Left colon (tissue), 2 donors: ENCODE results near the gene YEATS2. TPM values are rescaled to one million over a fixed set of nuclear protein-coding genes. Genes with fewer than 3 reads are reported as not detected.
"Not testable (repeated sequence)": the region's sequence is repeated elsewhere in the genome, so short reads cannot be mapped to it uniquely, and the experiment has no call there.

Source experiments
- ATAC-seq: fragments of 200-7000 bp; cut with Tn5 transposase; one replicate; pipeline ENCODE4 v1.9.1; 2020; ENCODE audit warnings: mild to moderate bottlenecking, moderate library complexity
- DNase-seq, 2 donors: peaks; one replicate each; pipeline ENCODE4 v3.0.0-alpha.2; 2020
- intact Hi-C, 2 donors: fragments of 100-400 bp; cut with DNase I in 1 of 2; cut with micrococcal nuclease in 1 of 2; formaldehyde crosslinking; loops; one replicate each; pipeline versions ENCODE4 v1.11.2 to v1.14.0; 2022; cut with DNase I, micrococcal nuclease
- total RNA-seq, 2 donors: library from RNA; stranded (reverse); fragmentation: NEBNext Ultra II Directional; extraction: Animal tissue kit (Norgen Biotek cat#: 25700); gene quantifications; one replicate each; pipeline ENCODE4 v1.2.1, GENCODE V29; 2021
- donor health status: DM: no; HTN: no; CAD: no.
- donor health status: DM: yes; HTN: yes; CAD: no.

YEATS2 gene
- total RNA-seq, 2 donors from 2014 or later: 14.1 to 15.0 TPM

GRCh38 chr3:183703892-183704291 is 6.3 kb downstream of the YEATS2 start:
- intact Hi-C loops, DNase-seq, ATAC-seq: not testable (repeated sequence)

DNA sequence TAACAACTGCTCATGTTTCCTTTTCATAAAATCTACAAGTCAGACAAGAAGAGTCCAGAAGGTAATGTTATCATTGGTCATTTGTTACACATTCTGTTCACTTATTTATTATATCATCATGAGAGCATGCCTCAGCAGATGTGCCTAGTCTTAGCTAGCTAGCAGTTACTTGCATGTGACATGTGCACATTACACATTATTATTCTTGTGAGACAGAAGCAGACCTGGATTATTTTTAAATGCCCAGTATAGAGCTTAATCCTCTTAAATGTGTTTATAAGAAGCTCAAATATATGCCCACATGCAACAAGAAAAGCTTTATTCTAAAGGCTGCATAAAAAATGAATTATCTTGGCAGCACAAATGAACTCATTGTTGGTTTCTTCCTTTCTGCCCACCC is 12.6 kb downstream of the YEATS2 start:
- DNase-seq (no peak), ATAC-seq (no peak)
- intact Hi-C loops: no loop called here

DNA sequence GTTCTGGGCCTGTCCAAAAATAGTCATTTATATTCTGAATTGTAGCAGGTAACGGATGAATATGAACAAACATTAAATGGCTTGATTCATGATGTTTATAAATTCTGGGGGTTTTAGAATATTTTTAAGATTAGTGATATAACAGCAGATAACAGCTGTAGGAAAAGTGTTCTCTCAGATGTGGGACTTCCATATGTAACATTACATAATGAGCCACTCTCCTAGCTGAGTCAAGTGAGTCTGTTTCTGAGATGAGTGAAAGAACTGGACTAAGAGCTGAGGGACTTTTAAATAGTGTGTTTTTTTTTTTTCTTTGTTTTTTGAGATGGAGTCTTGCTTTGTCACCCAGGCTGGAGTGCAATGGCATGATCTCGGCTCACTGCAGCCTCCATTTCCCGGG is 13.9 kb downstream of the YEATS2 start:
- DNase-seq: no peak
- no peak for ATAC-seq
- intact Hi-C loops: no loop called here

DNA sequence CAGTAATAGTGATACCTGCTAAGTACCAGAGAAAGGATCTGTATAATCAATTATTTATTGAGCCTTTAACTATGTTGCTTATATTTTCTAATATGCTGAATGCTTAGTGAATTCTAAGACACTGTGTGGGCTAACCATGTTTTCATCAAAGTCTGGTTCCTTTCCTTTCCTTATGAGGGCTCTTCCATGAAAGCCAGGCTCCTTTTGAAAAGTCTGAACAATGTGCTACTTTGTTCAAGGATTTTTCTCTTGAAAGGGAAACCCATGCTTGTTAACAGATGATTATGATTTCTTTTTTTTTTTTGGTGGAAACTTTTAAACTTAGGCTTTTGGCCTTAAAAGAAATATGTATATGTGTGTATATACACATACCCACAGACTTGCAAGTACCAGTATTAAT is 17.0 kb downstream of the YEATS2 start:
- no peak for DNase-seq
- no peak for ATAC-seq
- intact Hi-C loops: no loop called here

- ATAC-seq: no peak
- intact Hi-C loops: no loop called here
- no peak for DNase-seq
Observed at GRCh38 chr3:183718012-183718411, 20.4 kb downstream of the YEATS2 start.

- intact Hi-C loops: no loop called here
- ATAC-seq (no peak), DNase-seq (no peak)
Observed at GRCh38 chr3:183725387-183725786, 27.8 kb downstream of the YEATS2 start.

GRCh38 chr3:183728204-183728603 is 30.6 kb downstream of the YEATS2 start:
- ATAC-seq (no peak), DNase-seq (no peak)
- intact Hi-C loops: no loop called here

- intact Hi-C loops: no loop called here
- DNase-seq (no peak), ATAC-seq (no peak)
Observed at GRCh38 chr3:183730361-183730760, 32.8 kb downstream of the YEATS2 start.

- intact Hi-C loops: no loop called here
- DNase-seq (peak in 1 of 2 donors; percentile 12), ATAC-seq (peak; percentile 98)
Observed at GRCh38 chr3:183731611-183732010, 34.0 kb downstream of the YEATS2 start.

DNA sequence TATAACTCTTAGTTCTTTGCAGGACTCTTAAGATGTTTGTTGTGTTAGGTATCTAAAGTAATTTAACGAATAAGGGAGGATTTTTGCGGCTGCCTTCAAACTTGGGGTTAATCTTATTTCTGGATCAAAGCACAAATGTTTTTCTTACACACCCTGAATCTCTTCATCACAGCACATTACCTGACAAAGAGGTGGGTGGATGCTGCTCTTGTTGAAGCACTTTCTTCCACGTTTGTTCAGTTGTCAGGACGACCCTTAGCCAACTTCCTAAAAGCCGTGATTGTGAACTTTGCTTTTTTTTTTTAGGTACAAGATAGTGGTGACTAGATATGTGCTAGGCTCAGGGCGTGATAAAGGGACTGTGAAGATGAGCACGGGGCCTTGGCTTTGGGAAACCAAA is 36.0 kb downstream of the YEATS2 start:
- ATAC-seq (no peak), DNase-seq (no peak)
- intact Hi-C loops: no loop called here

- DNase-seq (no peak), ATAC-seq (no peak)
- intact Hi-C loops: no loop called here
Observed at GRCh38 chr3:183734750-183735494, 37.3 kb downstream of the YEATS2 start.

- ATAC-seq (no peak), DNase-seq (no peak)
- intact Hi-C loops: no loop called here
Observed at GRCh38 chr3:183737116-183737515, 39.5 kb downstream of the YEATS2 start.

GRCh38 chr3:183740154-183740553 is 42.6 kb downstream of the YEATS2 start:
- ATAC-seq, intact Hi-C loops, DNase-seq: not testable (repeated sequence)

GRCh38 chr3:183743231-183743630 is 45.6 kb downstream of the YEATS2 start:
- no peak for DNase-seq
- intact Hi-C loops: no loop called here
- ATAC-seq: no peak

DNA sequence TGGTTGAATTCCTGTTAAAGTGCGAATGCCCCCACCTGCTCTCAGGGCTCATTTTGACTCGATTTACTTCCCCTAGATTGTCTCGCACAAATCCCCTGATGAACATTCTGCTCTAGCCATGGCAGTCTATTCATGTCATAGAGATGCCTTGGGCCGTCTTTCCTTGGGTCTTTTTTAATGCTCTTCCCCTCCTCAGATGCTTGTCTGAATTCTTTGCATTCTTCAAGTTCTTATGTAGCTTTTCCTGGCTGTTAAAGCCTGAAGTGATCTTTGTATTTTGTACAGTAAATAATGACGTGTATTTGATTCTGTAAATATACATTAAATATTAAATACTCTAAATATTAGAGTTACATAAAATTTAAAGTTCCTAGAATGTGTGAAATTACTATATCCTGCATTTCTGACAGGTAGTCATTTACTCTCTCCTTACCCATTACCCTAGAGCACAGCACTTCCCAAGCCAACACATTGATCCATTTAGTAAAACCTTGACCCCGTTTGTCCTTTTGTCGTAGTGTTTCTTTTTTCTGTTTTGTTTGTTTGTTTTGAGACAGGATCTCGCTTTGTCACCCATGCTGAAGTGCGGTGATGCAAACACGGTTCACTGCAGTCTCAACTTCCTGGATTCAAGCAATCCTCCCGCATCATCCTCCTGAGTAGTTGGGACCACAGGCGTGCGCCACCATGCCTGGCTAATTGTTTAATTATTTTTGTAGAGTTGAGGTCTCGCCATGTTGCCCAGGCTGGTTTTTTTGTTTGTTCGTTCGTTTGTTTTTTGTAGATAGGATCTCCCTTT is 47.9 kb downstream of the YEATS2 start:
- ATAC-seq: no peak
- intact Hi-C loops: no loop called here
- no peak for DNase-seq

DNA sequence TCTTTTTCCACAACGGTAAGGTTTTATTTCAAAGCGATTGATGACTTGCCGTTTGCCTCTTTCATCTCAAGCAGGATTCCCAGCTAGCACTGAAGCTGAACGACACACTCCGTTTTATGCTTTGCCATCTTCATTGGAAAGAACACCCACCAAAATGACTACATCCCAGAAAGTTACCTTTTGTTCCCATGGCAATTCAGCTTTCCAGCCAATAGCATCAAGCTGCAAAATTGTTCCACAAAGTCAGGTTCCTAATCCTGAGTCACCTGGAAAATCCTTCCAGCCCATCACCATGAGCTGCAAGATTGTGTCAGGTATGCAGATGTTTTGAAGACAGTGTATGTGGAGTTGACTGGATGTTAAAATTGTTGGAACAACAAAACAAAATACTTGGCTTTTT is 56.5 kb downstream of the YEATS2 start:
- DNase-seq (no peak), ATAC-seq (no peak)
- intact Hi-C loops: no loop called here

GRCh38 chr3:183762304-183762703 is 64.7 kb downstream of the YEATS2 start:
- ATAC-seq (no peak), DNase-seq (no peak)
- intact Hi-C loops: loop anchor here in 1 of 2 donors (10.0 kb wide), 1 partner anchor 298 kb away; no protein-coding TSS in a partner anchor

- intact Hi-C loops: loop anchor here in 1 of 2 donors (10.0 kb wide), 1 partner anchor 300 kb away; no protein-coding TSS in a partner anchor
- peak; percentile 89 for ATAC-seq
- peak in 1 of 2 donors; percentile 39 for DNase-seq
Observed at GRCh38 chr3:183764847-183765731, 67.5 kb downstream of the YEATS2 start.

DNA sequence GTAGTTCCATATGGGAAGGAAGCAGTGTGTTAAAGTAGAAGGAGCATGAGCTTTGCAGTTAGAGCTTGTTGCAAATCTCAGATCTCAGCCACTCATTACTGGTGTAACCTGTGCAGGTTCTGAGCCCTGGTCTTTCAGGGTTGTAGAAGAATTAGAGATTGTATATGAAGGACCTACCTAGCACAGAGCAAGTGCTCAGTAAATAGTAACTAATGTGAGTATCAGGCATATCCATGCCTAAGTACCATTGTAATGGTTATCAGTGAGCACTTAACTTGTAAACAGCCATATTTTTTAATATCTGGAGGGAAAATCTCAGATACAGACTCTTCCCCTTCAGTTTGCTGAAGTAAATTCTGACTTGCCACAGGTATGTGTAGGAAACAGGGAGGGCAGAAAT is 68.5 kb downstream of the YEATS2 start:
- ATAC-seq: no peak
- intact Hi-C loops: loop anchor here in 1 of 2 donors (10.0 kb wide), 1 partner anchor 301 kb away; no protein-coding TSS in a partner anchor
- no peak for DNase-seq
